ENCODE measurements around the gene GRIK1.

GRIK1 gene

GRCh38 chr21:29818383-29818921 is 121.3 kb downstream of the GRIK1 start:
- Histone ChIP-seq H3K27me3 (ENCODE audit: insufficient read depth, low read length, poor library complexity) (no peaks in the 10 kb centered on the region), H3K9me3 (ENCODE audit: insufficient read depth, low read length, severe bottlenecking) (no peaks in the 10 kb centered on the region), H2AFZ (ENCODE audit: low read depth, low read length) (no peak overlapping the region), H3K36me3 (ENCODE audit: insufficient read depth, low read length) (no peaks in the 10 kb centered on the region), H3K9ac (ENCODE audit: low read depth, low read length) (no peak overlapping the region), H3K4me1 (ENCODE audit: insufficient read depth, low read length) (no peaks in the 10 kb centered on the region), H4K20me1 (ENCODE audit: insufficient read depth, low read length) (no peaks in the 10 kb centered on the region), H3K27ac (ENCODE audit: low read length) (no peak overlapping the region), H3K4me3 (ENCODE audit: low read depth in 1 of 2, low read length in 2 of 2) (no peak overlapping the region), H3K79me2 (ENCODE audit: insufficient read depth, low read length) (no peaks in the 10 kb centered on the region), H3K4me2 (ENCODE audit: insufficient read depth, low read length) (no peak overlapping the region)
- no peak for TF ChIP-seq CTCF (IDR thresholded peaks at IDR 0.05; ENCODE audit: borderline replicate concordance, extremely low read depth, low read length, poor library complexity, severe bottlenecking)
- TF ChIP-seq EZH2 (IDR thresholded peaks at IDR 0.05; ENCODE audit: borderline replicate concordance, low read depth, low read length, severe bottlenecking), result no peak
- no peak for DNase-seq
- ATAC-seq (ENCODE audit: insufficient read depth, low read depth), result no peak

GRCh38 chr21:29817450-29817849 is 122.3 kb downstream of the GRIK1 start:
- no peaks in the 10 kb centered on the region for H4K20me1 ChIP-seq (ENCODE audit: insufficient read depth, low read length)
- H3K4me1 ChIP-seq (ENCODE audit: insufficient read depth, low read length), result no peaks in the 10 kb centered on the region
- no peak overlapping the region for H2AFZ ChIP-seq (ENCODE audit: low read depth, low read length)
- no peak overlapping the region for H3K27ac ChIP-seq (ENCODE audit: low read length)
- no peaks in the 10 kb centered on the region for H3K36me3 ChIP-seq (ENCODE audit: insufficient read depth, low read length)
- no peaks in the 10 kb centered on the region for H3K79me2 ChIP-seq (ENCODE audit: insufficient read depth, low read length)
- H3K9me3 ChIP-seq (ENCODE audit: insufficient read depth, low read length, severe bottlenecking), result no peaks in the 10 kb centered on the region
- ATAC-seq (ENCODE audit: insufficient read depth, low read depth) (no peak), DNase-seq (no peak)
- TF ChIP-seq EZH2 (IDR thresholded peaks at IDR 0.05; ENCODE audit: borderline replicate concordance, low read depth, low read length, severe bottlenecking) (no peak), CTCF (IDR thresholded peaks at IDR 0.05; ENCODE audit: borderline replicate concordance, extremely low read depth, low read length, poor library complexity, severe bottlenecking) (no peak)
- peaks cover 2% of the 10 kb centered on the region for H3K27me3 ChIP-seq (ENCODE audit: insufficient read depth, low read length, poor library complexity)
- no peak overlapping the region for H3K4me2 ChIP-seq (ENCODE audit: insufficient read depth, low read length)
- no peak overlapping the region for H3K9ac ChIP-seq (ENCODE audit: low read depth, low read length)
- no peak overlapping the region for H3K4me3 ChIP-seq (ENCODE audit: low read depth in 1 of 2, low read length in 2 of 2)

GRCh38 chr21:29812947-29813346 is 126.8 kb downstream of the GRIK1 start:
- no peak overlapping the region for H3K4me3 ChIP-seq (ENCODE audit: low read depth in 1 of 2, low read length in 2 of 2)
- TF ChIP-seq EZH2 (IDR thresholded peaks at IDR 0.05; ENCODE audit: borderline replicate concordance, low read depth, low read length, severe bottlenecking) (no peak), CTCF (IDR thresholded peaks at IDR 0.05; ENCODE audit: borderline replicate concordance, extremely low read depth, low read length, poor library complexity, severe bottlenecking) (no peak)
- peaks cover 15% of the 10 kb centered on the region for H3K27me3 ChIP-seq (ENCODE audit: insufficient read depth, low read length, poor library complexity)
- no peaks in the 10 kb centered on the region for H3K9me3 ChIP-seq (ENCODE audit: insufficient read depth, low read length, severe bottlenecking)
- H3K27ac ChIP-seq (ENCODE audit: low read length), result no peak overlapping the region
- H3K36me3 ChIP-seq (ENCODE audit: insufficient read depth, low read length), result no peaks in the 10 kb centered on the region
- H2AFZ ChIP-seq (ENCODE audit: low read depth, low read length), result no peak overlapping the region
- no peak for ATAC-seq (ENCODE audit: insufficient read depth, low read depth)
- H3K4me2 ChIP-seq (ENCODE audit: insufficient read depth, low read length), result no peak overlapping the region
- no peaks in the 10 kb centered on the region for H4K20me1 ChIP-seq (ENCODE audit: insufficient read depth, low read length)
- H3K9ac ChIP-seq (ENCODE audit: low read depth, low read length), result no peak overlapping the region
- no peaks in the 10 kb centered on the region for H3K79me2 ChIP-seq (ENCODE audit: insufficient read depth, low read length)
- H3K4me1 ChIP-seq (ENCODE audit: insufficient read depth, low read length), result no peaks in the 10 kb centered on the region
- DNase-seq, result no peak

- H3K27me3 ChIP-seq (ENCODE audit: insufficient read depth, low read length, poor library complexity), result peaks cover 25% of the 10 kb centered on the region
- no peaks in the 10 kb centered on the region for H3K4me1 ChIP-seq (ENCODE audit: insufficient read depth, low read length)
- no peak overlapping the region for H2AFZ ChIP-seq (ENCODE audit: low read depth, low read length)
- H3K79me2 ChIP-seq (ENCODE audit: insufficient read depth, low read length), result no peaks in the 10 kb centered on the region
- H3K36me3 ChIP-seq (ENCODE audit: insufficient read depth, low read length), result no peaks in the 10 kb centered on the region
- H3K27ac ChIP-seq (ENCODE audit: low read length), result no peak overlapping the region
- H3K4me3 ChIP-seq (ENCODE audit: low read depth in 1 of 2, low read length in 2 of 2), result no peak overlapping the region
- no peak for TF ChIP-seq CTCF (IDR thresholded peaks at IDR 0.05; ENCODE audit: borderline replicate concordance, extremely low read depth, low read length, poor library complexity, severe bottlenecking)
- TF ChIP-seq EZH2 (IDR thresholded peaks at IDR 0.05; ENCODE audit: borderline replicate concordance, low read depth, low read length, severe bottlenecking), result no peak
- DNase-seq, result no peak
- H3K9ac ChIP-seq (ENCODE audit: low read depth, low read length), result no peak overlapping the region
- H3K4me2 ChIP-seq (ENCODE audit: insufficient read depth, low read length), result no peak overlapping the region
- no peak for ATAC-seq (ENCODE audit: insufficient read depth, low read depth)
- no peaks in the 10 kb centered on the region for H3K9me3 ChIP-seq (ENCODE audit: insufficient read depth, low read length, severe bottlenecking)
- H4K20me1 ChIP-seq (ENCODE audit: insufficient read depth, low read length), result no peaks in the 10 kb centered on the region
These were observed 128.9 kb downstream of the GRIK1 start for GRCh38 chr21:29810871-29811270.
